Measurements from ENCODE around the gene ARHGEF6.

Gene ARHGEF6

GRCh38 chrX:136691028-136691809 is 89.5 kb downstream of the ARHGEF6 start:
- DNase-seq = no peak

DNA sequence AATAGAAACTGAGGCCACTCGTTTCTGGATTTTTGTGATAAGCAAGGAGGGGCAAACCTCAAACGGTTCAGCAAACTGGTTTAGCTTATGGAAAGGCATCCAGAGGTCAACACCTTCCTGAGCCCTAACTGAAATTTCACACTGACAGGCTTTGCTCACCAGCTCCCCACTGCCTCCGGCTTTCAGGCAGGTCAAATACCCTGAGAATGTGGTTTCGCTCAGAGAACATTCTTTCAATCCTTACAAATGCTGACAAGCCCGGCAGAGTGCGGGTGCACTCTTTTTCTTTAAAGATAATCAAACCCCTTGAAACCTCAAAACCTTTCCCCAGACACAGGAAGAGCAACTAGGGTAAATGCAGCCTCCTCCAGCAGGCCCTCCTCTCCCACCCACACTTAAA is 91.3 kb downstream of the ARHGEF6 start:
- DNase-seq = no peak

GRCh38 chrX:136687457-136687856 is 93.3 kb downstream of the ARHGEF6 start:
- DNase-seq = no peak

GRCh38 chrX:136684120-136684519 is 96.6 kb downstream of the ARHGEF6 start:
- DNase-seq = no peak

GRCh38 chrX:136679531-136679930 is 101.2 kb downstream of the ARHGEF6 start:
- no peak for DNase-seq

- no peak for DNase-seq
These were observed 106.3 kb downstream of the ARHGEF6 start for GRCh38 chrX:136674270-136674985.

DNA sequence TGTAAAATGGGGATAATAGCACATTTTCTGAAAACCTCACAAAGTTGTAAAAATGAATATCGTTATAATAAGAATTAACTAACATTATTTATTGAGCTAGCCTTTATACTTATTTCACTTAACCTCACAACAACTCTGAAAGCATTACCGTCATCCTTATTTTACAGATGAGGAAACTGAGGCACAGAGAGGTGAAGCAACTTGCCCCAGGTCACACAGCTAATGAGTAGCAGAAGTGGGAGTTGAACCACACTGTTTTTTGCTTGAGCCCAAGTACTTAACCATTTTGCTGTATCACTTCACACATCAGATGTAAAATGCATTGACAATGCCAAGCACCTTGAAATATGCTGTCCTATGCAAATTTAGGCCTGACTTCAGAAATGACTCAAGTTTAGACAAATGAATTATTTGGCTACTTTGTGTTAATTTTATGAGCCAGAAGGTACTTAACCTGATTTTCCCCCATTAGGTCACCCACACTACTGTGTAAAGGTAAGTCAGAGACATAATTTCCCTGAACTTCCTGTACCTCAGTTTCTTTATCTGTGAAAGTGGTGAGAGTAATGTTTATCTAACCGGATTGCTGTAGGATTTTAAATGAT is 109.6 kb downstream of the ARHGEF6 start:
- DNase-seq = no peak

DNA sequence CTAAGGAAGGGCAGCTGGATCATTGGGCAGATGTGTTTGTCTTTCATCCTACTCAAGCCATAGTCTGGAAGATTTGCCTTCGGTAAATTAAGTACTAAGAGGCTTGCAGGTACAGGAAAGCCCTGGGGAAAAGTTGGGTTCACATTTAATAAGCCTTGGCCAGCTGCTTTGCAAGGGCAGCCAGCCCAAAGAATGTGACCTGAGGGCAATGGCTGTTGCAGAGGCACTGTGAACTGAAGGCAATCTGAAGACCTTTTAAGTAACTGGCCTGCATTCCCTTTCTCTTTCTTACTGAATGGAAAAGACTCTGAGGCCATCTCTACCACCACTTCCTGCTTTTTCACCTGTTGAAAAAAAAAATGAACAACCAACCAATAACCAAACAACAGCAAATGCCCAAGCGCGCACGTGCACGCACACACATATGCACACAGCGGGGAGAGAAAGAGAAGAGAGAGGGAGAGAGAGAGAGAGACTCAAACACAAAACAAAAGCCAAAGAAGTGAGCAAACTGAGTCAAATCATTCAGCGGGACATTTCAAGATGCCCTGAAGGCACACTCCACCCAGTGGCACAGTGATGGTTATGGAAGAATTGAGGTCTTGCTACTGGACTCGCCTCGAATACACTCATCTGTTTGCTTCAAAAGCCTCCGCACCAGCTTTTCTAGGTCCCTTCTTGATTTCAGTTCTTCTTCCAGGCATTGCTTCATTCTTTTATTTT is 113.1 kb downstream of the ARHGEF6 start:
- no peak for DNase-seq

DNA sequence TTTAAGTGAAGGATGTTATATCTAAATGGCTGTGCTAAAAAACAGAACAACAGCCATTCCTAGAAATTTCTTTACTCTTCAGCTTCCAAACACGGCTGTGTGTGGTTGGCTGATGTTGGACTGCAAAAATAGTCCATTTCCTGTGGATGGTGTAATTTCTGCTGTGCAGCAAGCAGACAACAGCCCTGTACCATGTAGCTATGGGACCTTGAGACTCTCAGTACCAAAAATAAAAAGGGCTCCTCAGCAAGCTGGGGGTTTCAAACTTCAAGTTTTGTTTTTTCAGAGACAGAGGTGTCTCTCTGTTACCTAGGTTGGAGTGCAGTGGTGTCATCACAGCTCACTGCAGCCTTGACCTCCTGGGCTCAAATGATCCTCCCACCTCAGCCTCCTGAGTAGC is 114.6 kb downstream of the ARHGEF6 start:
- no peak for DNase-seq

- no peak for DNase-seq
These were observed 115.4 kb downstream of the ARHGEF6 start for GRCh38 chrX:136665258-136665900.

DNA sequence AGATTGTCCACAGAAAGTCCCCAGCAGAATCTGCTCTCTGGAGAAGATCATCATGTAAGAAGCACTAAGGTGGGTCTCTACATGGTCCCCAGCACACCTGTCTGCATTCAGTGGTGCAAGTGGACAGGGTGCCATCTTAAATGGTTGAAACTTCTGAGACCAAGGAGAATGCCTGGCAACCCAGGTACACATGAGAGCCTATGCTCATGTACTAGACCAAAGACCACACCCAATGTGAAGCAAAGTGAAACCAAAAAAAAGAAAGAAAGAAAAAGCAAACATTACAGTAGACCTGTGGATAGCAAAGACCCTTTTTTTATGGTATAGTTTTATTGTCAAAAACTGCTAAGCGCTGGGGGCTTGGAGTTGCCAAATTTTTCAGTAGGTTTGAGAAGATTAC is 117.8 kb downstream of the ARHGEF6 start:
- no peak for DNase-seq

GRCh38 chrX:136662104-136662503 is 118.6 kb downstream of the ARHGEF6 start:
- no peak for DNase-seq

GRCh38 chrX:136660896-136661295 is 119.8 kb downstream of the ARHGEF6 start:
- no peak for DNase-seq

DNA sequence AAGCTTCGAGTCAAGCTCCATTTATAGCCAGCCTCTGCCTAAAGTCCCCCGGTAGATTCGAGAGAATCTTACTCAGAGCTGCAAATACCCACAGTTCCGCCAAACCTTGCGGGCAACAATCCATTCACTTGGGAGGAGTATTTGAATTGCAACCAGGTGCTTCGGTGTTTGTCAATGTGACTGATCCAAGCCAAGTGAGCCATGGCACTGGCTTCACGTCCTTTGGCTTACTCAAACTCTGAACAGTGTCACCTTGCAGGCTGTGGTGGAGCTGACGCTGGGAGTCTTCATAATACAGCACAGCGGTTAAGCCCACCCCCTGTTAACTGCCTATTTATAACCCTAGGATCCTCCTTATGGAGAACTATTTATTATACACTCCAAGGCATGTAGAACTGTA is 121.6 kb downstream of the ARHGEF6 start:
- DNase-seq = no peak

DNA sequence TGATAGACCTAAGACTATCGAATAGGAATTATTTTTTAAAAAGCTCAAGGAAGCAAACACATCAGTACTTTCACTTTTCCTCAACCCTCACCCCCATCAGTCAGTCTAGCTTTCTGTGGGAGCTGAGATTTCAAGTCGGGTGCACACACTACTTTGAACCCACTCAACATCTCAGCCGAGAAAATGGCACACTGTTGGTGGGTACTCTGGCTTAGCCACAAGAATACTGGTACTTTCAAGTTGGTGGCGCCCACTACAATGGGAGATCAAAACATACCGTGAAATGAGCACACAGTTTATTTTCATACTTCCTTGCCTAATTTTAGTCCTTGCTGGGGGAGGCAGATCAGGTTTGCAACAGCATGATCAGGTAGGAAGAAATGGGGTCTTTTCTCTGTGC is 122.6 kb downstream of the ARHGEF6 start:
- no peak for DNase-seq

GRCh38 chrX:136656361-136656964 is 124.3 kb downstream of the ARHGEF6 start:
- DNase-seq = no peak

- DNase-seq = no peak
These were observed 127.7 kb downstream of the ARHGEF6 start for GRCh38 chrX:136652822-136653723.

- DNase-seq = no peak
These were observed 129.9 kb downstream of the ARHGEF6 start for GRCh38 chrX:136650811-136651210.

DNA sequence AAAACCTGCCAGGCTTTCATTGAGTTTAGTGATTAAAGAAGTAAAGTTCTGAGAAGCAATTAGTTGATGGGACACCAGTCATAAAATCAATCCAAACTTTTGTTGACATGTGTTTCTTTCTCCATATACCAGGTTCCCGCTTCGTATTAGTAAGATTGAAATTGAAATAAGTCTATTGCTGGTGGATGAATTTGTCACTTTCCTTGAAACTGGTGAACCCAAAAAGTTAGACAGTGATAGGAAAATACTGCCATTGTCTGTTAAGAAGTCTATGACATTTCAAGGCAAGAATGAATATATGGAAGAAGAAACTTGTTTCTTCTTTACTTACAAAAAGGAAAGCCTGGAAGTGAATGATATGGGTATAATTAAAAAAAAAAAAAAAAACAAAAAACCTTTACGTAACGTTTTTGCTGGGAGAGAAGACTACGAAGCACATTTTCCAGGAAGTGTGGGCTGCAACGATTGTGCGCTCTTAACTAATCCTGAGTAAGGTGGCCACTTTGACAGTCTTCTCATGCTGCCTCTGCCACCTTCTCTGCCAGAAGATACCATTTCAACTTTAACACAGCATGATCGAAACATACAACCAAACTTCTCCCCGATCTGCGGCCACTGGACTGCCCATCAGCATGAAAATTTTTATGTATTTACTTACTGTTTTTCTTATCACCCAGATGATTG is 132.9 kb downstream of the ARHGEF6 start, which contains the start of gene CD40LG:
Gene CD40LG, plus strand, starts transcription at position 482 of the 684 bp plus-strand sequence. Its CDS starts 91 bp downstream, at position 573.
- no peak for DNase-seq

GRCh38 chrX:136646602-136647239 is 134.0 kb downstream of the ARHGEF6 start:
- DNase-seq = no peak
